Activated CD8-positive, alpha-beta memory T cell treated with anti-CD3 and anti-CD28 coated beads for 36 hours (primary cell): ENCODE data around the gene TIA1. TPM values are rescaled to one million over a fixed set of nuclear protein-coding genes. Genes with fewer than 3 reads are reported as not detected.
"Not testable (repeated sequence)": the region's sequence is repeated elsewhere in the genome, so short reads cannot be mapped to it uniquely, and the experiment has no call there.

ENCODE experiments used
- CTCF ChIA-PET: fragments of 350-600 bp; sonication (Branson Sonifier 250); formaldehyde crosslinking; loops from one replicate; lab custom pipeline; 2021; ENCODE audit warnings: antibody characterized with exemption; lab: Charles Lee
- POLR2A ChIA-PET: fragments of 350-600 bp; sonication (Branson Sonifier 250); formaldehyde crosslinking; loops from one replicate; lab custom pipeline; 2021; ENCODE audit warnings: antibody characterized with exemption; lab: Charles Lee
- total RNA-seq, 2 experiments: library from RNA; stranded (reverse); gene quantifications; one replicate each; pipeline ENCODE4 v1.2.3, GENCODE V29; 2021

TIA1 gene
- 10 to 100 TPM; 78.8 to 79.3 TPM for total RNA-seq

- POLR2A ChIA-PET = interaction anchor here (0.7 to 1.0 kb wide), 2 partner anchors 9 to 44 kb away, joined by 3 read pairs; partner anchors contain the start of gene PCYOX1
- CTCF ChIA-PET = interaction anchor here (1.2 kb wide), 1 partner anchor 105 kb away, joined by 3 read pairs; no protein-coding TSS in a partner anchor
These were observed at the start of gene TIA1 for GRCh38 chr2:70248181-70248847. TIA1 (minus strand) TSS chr2:70248628; CDS start chr2:70248430, 198 bp downstream.

- POLR2A ChIA-PET = interaction anchor here (0.7 kb wide), 1 partner anchor 363 kb away, joined by 4 read pairs; no protein-coding TSS in a partner anchor
- CTCF ChIA-PET = not testable (repeated sequence)
These were observed 49.4 kb upstream of the TIA1 start for GRCh38 chr2:70297828-70298227.

GRCh38 chr2:70283500-70284191 lies 35.2 kb upstream of the TIA1 start:
- CTCF ChIA-PET = no interaction called here
- POLR2A ChIA-PET = interaction anchor here (1.9 kb wide), 1 partner anchor 10 kb away, joined by 6 read pairs; the partner anchor contains the start of gene SNRPG

GRCh38 chr2:70282439-70282838 lies 34.0 kb upstream of the TIA1 start:
- ChIA-PET CTCF (no interaction called here), POLR2A (no interaction called here)

- CTCF ChIA-PET = no interaction called here
- POLR2A ChIA-PET = no interaction called here
These were observed 31.9 kb upstream of the TIA1 start for GRCh38 chr2:70280242-70280798.

GRCh38 chr2:70270323-70270722 lies 21.9 kb upstream of the TIA1 start:
- POLR2A ChIA-PET = interaction anchor here (0.6 kb wide), 1 partner anchor 32 kb away, joined by 3 read pairs; no protein-coding TSS in a partner anchor
- CTCF ChIA-PET = interaction anchor here (0.7 kb wide), 1 partner anchor 11 kb away, joined by 3 read pairs; no protein-coding TSS in a partner anchor

- CTCF ChIA-PET = not testable (repeated sequence)
- POLR2A ChIA-PET = interaction anchor here (0.6 kb wide), 2 partner anchors 32 to 382 kb away, joined by 3 to 4 read pairs; no protein-coding TSS in a partner anchor
These were observed 21.2 kb upstream of the TIA1 start for GRCh38 chr2:70269422-70270302.

- CTCF ChIA-PET, POLR2A ChIA-PET: not testable (repeated sequence)
These were observed 18.5 kb upstream of the TIA1 start for GRCh38 chr2:70266925-70267324.

GRCh38 chr2:70261501-70261900 lies 13.1 kb upstream of the TIA1 start:
- CTCF ChIA-PET = interaction anchor here (0.6 kb wide), 1 partner anchor 13 kb away, joined by 3 read pairs; no protein-coding TSS in a partner anchor
- POLR2A ChIA-PET = interaction anchor here (1.0 kb wide), 1 partner anchor 32 kb away, joined by 3 read pairs; the partner anchor contains the start of gene SNRPG

GRCh38 chr2:70258532-70258875 lies 10.1 kb upstream of the TIA1 start:
- POLR2A ChIA-PET = interaction anchor here (1.4 to 1.9 kb wide), 4 partner anchors 11 to 344 kb away, joined by 6 to 22 read pairs (median 9); partner anchors contain the start of genes C2orf42, MXD1 and SNRPG
- CTCF ChIA-PET = interaction anchor here (0.7 to 2.6 kb wide), 5 partner anchors 11 to 53 kb away, joined by 3 to 8 read pairs (median 4); partner anchors contain the start of genes FAM136A and SNRPG

- ChIA-PET POLR2A (no interaction called here), CTCF (no interaction called here)
These were observed 7.3 kb upstream of the TIA1 start for GRCh38 chr2:70255637-70256314.

- CTCF ChIA-PET = interaction anchor here (1.2 kb wide), 1 partner anchor 343 kb away, joined by 3 read pairs; no protein-coding TSS in a partner anchor
- POLR2A ChIA-PET = no interaction called here
These were observed 2.0 kb upstream of the TIA1 start for GRCh38 chr2:70250434-70250833.

GRCh38 chr2:70247364-70248180 lies 856 bp downstream of the TIA1 start:
- POLR2A ChIA-PET = interaction anchor here (0.6 to 1.1 kb wide), 5 partner anchors 10 to 57 kb away, joined by 3 to 6 read pairs (median 3); partner anchors contain the start of genes C2orf42, PCYOX1 and SNRPG
- CTCF ChIA-PET = interaction anchor here (1.2 to 1.3 kb wide), 2 partner anchors 11 to 104 kb away, joined by 3 to 4 read pairs; no protein-coding TSS in a partner anchor

GRCh38 chr2:70243806-70244584 lies 4.4 kb downstream of the TIA1 start:
- CTCF ChIA-PET = no interaction called here
- POLR2A ChIA-PET = no interaction called here

GRCh38 chr2:70242552-70242951 lies 5.9 kb downstream of the TIA1 start:
- ChIA-PET CTCF (no interaction called here), POLR2A (no interaction called here)

- POLR2A ChIA-PET = no interaction called here
- CTCF ChIA-PET = no interaction called here
These were observed 7.1 kb downstream of the TIA1 start for GRCh38 chr2:70241340-70241739.
